ENCODE measurements around the gene DBX1.
A peak's percentile ranks its signal among the peaks of the same experiment; 100 is the strongest.

DBX1 gene

GRCh38 chr11:20158597-20159257 lies 1.5 kb downstream of the DBX1 start:
- no peaks in the 10 kb centered on the region for H3K36me3 ChIP-seq (ENCODE audit: control insufficient read depth, insufficient read depth, low read length)
- H3K9me3 ChIP-seq (ENCODE audit: control insufficient read depth, insufficient read depth, low read length) = no peaks in the 10 kb centered on the region
- H3K4me1 ChIP-seq (ENCODE audit: control insufficient read depth, insufficient read depth, low read length) = peaks cover 27% of the 10 kb centered on the region
- H3K27me3 ChIP-seq (ENCODE audit: control insufficient read depth, insufficient read depth, low read length) = peaks cover 95% of the 10 kb centered on the region
- H3K9ac ChIP-seq (ENCODE audit: low read depth, low read length) = no peak overlapping the region
- peak overlapping the region; percentile 36 for H3K4me3 ChIP-seq (ENCODE audit: low read depth, low read length)

GRCh38 chr11:20157728-20158127 lies 2.5 kb downstream of the DBX1 start:
- Histone ChIP-seq H3K27me3 (ENCODE audit: control insufficient read depth, insufficient read depth, low read length) (peaks cover 90% of the 10 kb centered on the region), H3K4me3 (ENCODE audit: low read depth, low read length) (no peak overlapping the region), H3K4me1 (ENCODE audit: control insufficient read depth, insufficient read depth, low read length) (peaks cover 28% of the 10 kb centered on the region), H3K36me3 (ENCODE audit: control insufficient read depth, insufficient read depth, low read length) (no peaks in the 10 kb centered on the region), H3K9me3 (ENCODE audit: control insufficient read depth, insufficient read depth, low read length) (no peaks in the 10 kb centered on the region), H3K9ac (ENCODE audit: low read depth, low read length) (no peak overlapping the region)

- H3K4me1 ChIP-seq (ENCODE audit: control insufficient read depth, insufficient read depth, low read length) = peaks cover 28% of the 10 kb centered on the region
- peaks cover 83% of the 10 kb centered on the region for H3K27me3 ChIP-seq (ENCODE audit: control insufficient read depth, insufficient read depth, low read length)
- no peak overlapping the region for H3K9ac ChIP-seq (ENCODE audit: low read depth, low read length)
- H3K36me3 ChIP-seq (ENCODE audit: control insufficient read depth, insufficient read depth, low read length) = no peaks in the 10 kb centered on the region
- peak overlapping the region; percentile 70 for H3K4me3 ChIP-seq (ENCODE audit: low read depth, low read length)
- H3K9me3 ChIP-seq (ENCODE audit: control insufficient read depth, insufficient read depth, low read length) = no peaks in the 10 kb centered on the region
These were observed 3.2 kb downstream of the DBX1 start for GRCh38 chr11:20156876-20157613.

GRCh38 chr11:20156280-20156875 lies 3.9 kb downstream of the DBX1 start:
- H3K9me3 ChIP-seq (ENCODE audit: control insufficient read depth, insufficient read depth, low read length) = no peaks in the 10 kb centered on the region
- H3K36me3 ChIP-seq (ENCODE audit: control insufficient read depth, insufficient read depth, low read length) = no peaks in the 10 kb centered on the region
- peaks cover 76% of the 10 kb centered on the region for H3K27me3 ChIP-seq (ENCODE audit: control insufficient read depth, insufficient read depth, low read length)
- H3K4me3 ChIP-seq (ENCODE audit: low read depth, low read length) = peak overlapping the region; percentile 70
- H3K4me1 ChIP-seq (ENCODE audit: control insufficient read depth, insufficient read depth, low read length) = peaks cover 26% of the 10 kb centered on the region
- no peak overlapping the region for H3K9ac ChIP-seq (ENCODE audit: low read depth, low read length)

GRCh38 chr11:20155683-20156279 lies 4.5 kb downstream of the DBX1 start:
- no peaks in the 10 kb centered on the region for H3K9me3 ChIP-seq (ENCODE audit: control insufficient read depth, insufficient read depth, low read length)
- H3K4me1 ChIP-seq (ENCODE audit: control insufficient read depth, insufficient read depth, low read length) = peaks cover 23% of the 10 kb centered on the region
- H3K9ac ChIP-seq (ENCODE audit: low read depth, low read length) = no peak overlapping the region
- H3K36me3 ChIP-seq (ENCODE audit: control insufficient read depth, insufficient read depth, low read length) = no peaks in the 10 kb centered on the region
- peak overlapping the region; percentile 70 for H3K4me3 ChIP-seq (ENCODE audit: low read depth, low read length)
- peaks cover 70% of the 10 kb centered on the region for H3K27me3 ChIP-seq (ENCODE audit: control insufficient read depth, insufficient read depth, low read length)

- H3K4me1 ChIP-seq (ENCODE audit: control insufficient read depth, insufficient read depth, low read length) = peaks cover 21% of the 10 kb centered on the region
- no peaks in the 10 kb centered on the region for H3K9me3 ChIP-seq (ENCODE audit: control insufficient read depth, insufficient read depth, low read length)
- H3K36me3 ChIP-seq (ENCODE audit: control insufficient read depth, insufficient read depth, low read length) = no peaks in the 10 kb centered on the region
- H3K9ac ChIP-seq (ENCODE audit: low read depth, low read length) = no peak overlapping the region
- H3K4me3 ChIP-seq (ENCODE audit: low read depth, low read length) = no peak overlapping the region
- H3K27me3 ChIP-seq (ENCODE audit: control insufficient read depth, insufficient read depth, low read length) = peaks cover 56% of the 10 kb centered on the region
These were observed 5.9 kb downstream of the DBX1 start for GRCh38 chr11:20154381-20154780.

GRCh38 chr11:20138707-20139106 lies 21.6 kb downstream of the DBX1 start:
- no peaks in the 10 kb centered on the region for H3K9me3 ChIP-seq (ENCODE audit: control insufficient read depth, insufficient read depth, low read length)
- H3K27me3 ChIP-seq (ENCODE audit: control insufficient read depth, insufficient read depth, low read length) = peaks cover 24% of the 10 kb centered on the region
- no peak overlapping the region for H3K9ac ChIP-seq (ENCODE audit: low read depth, low read length)

GRCh38 chr11:20137637-20138036 lies 22.6 kb downstream of the DBX1 start:
- H3K27me3 ChIP-seq (ENCODE audit: control insufficient read depth, insufficient read depth, low read length) = peaks cover 29% of the 10 kb centered on the region

More at GRCh38 chr11:20138707-20139106, 21.6 kb downstream of the DBX1 start:
- Histone ChIP-seq H3K36me3 (ENCODE audit: control insufficient read depth, insufficient read depth, low read length) (no peaks in the 10 kb centered on the region), H3K4me1 (ENCODE audit: control insufficient read depth, insufficient read depth, low read length) (no peaks in the 10 kb centered on the region), H3K4me3 (ENCODE audit: low read depth, low read length) (no peak overlapping the region)

GRCh38 chr11:20134991-20135736 lies 25.1 kb downstream of the DBX1 start:
- H3K9ac ChIP-seq (ENCODE audit: low read depth, low read length) = no peak overlapping the region
- H3K4me3 ChIP-seq (ENCODE audit: low read depth, low read length) = no peak overlapping the region
- no peaks in the 10 kb centered on the region for H3K4me1 ChIP-seq (ENCODE audit: control insufficient read depth, insufficient read depth, low read length)
- peaks cover 49% of the 10 kb centered on the region for H3K27me3 ChIP-seq (ENCODE audit: control insufficient read depth, insufficient read depth, low read length)
- no peaks in the 10 kb centered on the region for H3K9me3 ChIP-seq (ENCODE audit: control insufficient read depth, insufficient read depth, low read length)
- no peaks in the 10 kb centered on the region for H3K36me3 ChIP-seq (ENCODE audit: control insufficient read depth, insufficient read depth, low read length)

More at GRCh38 chr11:20137637-20138036, 22.6 kb downstream of the DBX1 start:
- Histone ChIP-seq H3K4me3 (ENCODE audit: low read depth, low read length) (no peak overlapping the region), H3K4me1 (ENCODE audit: control insufficient read depth, insufficient read depth, low read length) (no peaks in the 10 kb centered on the region), H3K36me3 (ENCODE audit: control insufficient read depth, insufficient read depth, low read length) (no peaks in the 10 kb centered on the region), H3K9me3 (ENCODE audit: control insufficient read depth, insufficient read depth, low read length) (no peaks in the 10 kb centered on the region), H3K9ac (ENCODE audit: low read depth, low read length) (no peak overlapping the region)

GRCh38 chr11:20132667-20133039 lies 27.6 kb downstream of the DBX1 start:
- Histone ChIP-seq H3K9me3 (ENCODE audit: control insufficient read depth, insufficient read depth, low read length) (no peaks in the 10 kb centered on the region), H3K4me1 (ENCODE audit: control insufficient read depth, insufficient read depth, low read length) (no peaks in the 10 kb centered on the region), H3K36me3 (ENCODE audit: control insufficient read depth, insufficient read depth, low read length) (no peaks in the 10 kb centered on the region), H3K27me3 (ENCODE audit: control insufficient read depth, insufficient read depth, low read length) (peaks cover 43% of the 10 kb centered on the region), H3K4me3 (ENCODE audit: low read depth, low read length) (peak overlapping the region; percentile 81), H3K9ac (ENCODE audit: low read depth, low read length) (no peak overlapping the region)
